Measurements from ENCODE around the gene RASSF8. TPM values are rescaled to one million over a fixed set of nuclear protein-coding genes. Genes with fewer than 3 reads are reported as not detected.
A peak's percentile ranks its signal among the peaks of the same experiment; 100 is the strongest.

RASSF8 gene
- total and polyA plus RNA-seq, 9 of the 15 experiments (the other 6 are each of a cell fraction or from before 2014, with no cell fraction given) = 0.01 to 0.36 (median 0.12) TPM; not detected in 1

DNA sequence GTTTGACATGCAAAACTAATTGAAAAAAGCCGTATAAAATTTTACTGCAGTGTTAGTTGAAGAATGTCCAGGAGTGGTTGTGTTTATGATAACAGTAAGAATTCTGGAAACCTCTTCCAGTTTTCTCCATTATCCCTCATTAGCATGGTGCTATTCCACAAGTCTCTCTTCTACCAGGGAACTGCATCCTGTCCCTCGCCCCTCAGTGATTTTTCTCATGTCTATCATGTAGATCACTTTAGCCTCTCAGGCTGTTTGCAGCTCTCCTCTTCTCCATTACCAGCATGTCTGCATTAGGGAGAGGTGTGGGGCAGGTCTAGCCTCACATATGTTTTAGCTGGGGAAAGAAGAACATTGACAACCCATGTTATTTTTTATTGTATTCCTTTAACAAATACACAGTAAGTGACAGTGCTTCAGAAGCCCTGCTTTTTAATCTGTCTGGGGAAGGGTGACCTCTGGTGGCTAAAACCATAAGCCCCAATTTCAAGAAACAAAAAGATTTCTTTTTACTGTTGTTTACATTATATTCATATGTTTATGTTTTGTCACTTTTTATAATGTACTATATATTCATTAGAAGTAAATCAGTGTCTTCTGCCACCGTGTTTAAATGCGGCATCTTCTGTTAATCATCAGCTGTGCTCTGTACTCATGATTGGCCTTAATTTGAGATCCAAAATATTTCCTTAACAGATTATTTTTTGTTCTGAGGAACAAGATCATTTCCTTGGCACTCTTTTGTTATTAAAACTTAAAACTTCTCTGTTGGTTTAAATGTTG is 70.7 kb downstream of the RASSF8 start (continued):
- TF ChIP-seq, protein P1, sequence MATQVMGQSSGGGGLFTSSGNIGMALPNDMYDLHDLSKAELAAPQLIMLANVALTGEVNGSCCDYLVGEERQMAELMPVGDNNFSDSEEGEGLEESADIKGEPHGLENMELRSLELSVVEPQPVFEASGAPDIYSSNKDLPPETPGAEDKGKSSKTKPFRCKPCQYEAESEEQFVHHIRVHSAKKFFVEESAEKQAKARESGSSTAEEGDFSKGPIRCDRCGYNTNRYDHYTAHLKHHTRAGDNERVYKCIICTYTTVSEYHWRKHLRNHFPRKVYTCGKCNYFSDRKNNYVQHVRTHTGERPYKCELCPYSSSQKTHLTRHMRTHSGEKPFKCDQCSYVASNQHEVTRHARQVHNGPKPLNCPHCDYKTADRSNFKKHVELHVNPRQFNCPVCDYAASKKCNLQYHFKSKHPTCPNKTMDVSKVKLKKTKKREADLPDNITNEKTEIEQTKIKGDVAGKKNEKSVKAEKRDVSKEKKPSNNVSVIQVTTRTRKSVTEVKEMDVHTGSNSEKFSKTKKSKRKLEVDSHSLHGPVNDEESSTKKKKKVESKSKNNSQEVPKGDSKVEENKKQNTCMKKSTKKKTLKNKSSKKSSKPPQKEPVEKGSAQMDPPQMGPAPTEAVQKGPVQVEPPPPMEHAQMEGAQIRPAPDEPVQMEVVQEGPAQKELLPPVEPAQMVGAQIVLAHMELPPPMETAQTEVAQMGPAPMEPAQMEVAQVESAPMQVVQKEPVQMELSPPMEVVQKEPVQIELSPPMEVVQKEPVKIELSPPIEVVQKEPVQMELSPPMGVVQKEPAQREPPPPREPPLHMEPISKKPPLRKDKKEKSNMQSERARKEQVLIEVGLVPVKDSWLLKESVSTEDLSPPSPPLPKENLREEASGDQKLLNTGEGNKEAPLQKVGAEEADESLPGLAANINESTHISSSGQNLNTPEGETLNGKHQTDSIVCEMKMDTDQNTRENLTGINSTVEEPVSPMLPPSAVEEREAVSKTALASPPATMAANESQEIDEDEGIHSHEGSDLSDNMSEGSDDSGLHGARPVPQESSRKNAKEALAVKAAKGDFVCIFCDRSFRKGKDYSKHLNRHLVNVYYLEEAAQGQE (IDR thresholded peaks at IDR 0.05; ENCODE audit: borderline replicate concordance) = peak; percentile 65; the same call in 1 of the 2 replicates
- TF ChIP-seq, protein P1 (CRISPR knock-in tag; IDR thresholded peaks at IDR 0.05; ENCODE audit: low read depth) = no peak
- TF ChIP-seq ZNF584 (CRISPR knock-in tag; IDR thresholded peaks at IDR 0.05; ENCODE audit: low read depth) = no peak
- peak; percentile 45 for TF ChIP-seq SMC3 (conservative IDR thresholded peaks at IDR 0.05; ENCODE audit: insufficient read depth, low read depth, low read length)
- TF ChIP-seq ZC3H11A (IDR thresholded peaks at IDR 0.05; ENCODE audit: low read depth, low read length) = no peak
- TF ChIP-seq, protein P2, sequence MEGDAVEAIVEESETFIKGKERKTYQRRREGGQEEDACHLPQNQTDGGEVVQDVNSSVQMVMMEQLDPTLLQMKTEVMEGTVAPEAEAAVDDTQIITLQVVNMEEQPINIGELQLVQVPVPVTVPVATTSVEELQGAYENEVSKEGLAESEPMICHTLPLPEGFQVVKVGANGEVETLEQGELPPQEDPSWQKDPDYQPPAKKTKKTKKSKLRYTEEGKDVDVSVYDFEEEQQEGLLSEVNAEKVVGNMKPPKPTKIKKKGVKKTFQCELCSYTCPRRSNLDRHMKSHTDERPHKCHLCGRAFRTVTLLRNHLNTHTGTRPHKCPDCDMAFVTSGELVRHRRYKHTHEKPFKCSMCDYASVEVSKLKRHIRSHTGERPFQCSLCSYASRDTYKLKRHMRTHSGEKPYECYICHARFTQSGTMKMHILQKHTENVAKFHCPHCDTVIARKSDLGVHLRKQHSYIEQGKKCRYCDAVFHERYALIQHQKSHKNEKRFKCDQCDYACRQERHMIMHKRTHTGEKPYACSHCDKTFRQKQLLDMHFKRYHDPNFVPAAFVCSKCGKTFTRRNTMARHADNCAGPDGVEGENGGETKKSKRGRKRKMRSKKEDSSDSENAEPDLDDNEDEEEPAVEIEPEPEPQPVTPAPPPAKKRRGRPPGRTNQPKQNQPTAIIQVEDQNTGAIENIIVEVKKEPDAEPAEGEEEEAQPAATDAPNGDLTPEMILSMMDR (IDR thresholded peaks at IDR 0.05 in 2 of 3, conservative IDR thresholded peaks at IDR 0.05 in 1 of 3; ENCODE audit: insufficient read depth in 2 of 3, low read depth in 1 of 3, low read length in 3 of 3) = peak; percentile 49 to 79 (median 67); a peak in 5 of 6 replicates
